Stimulated activated CD8-positive, alpha-beta memory T cell treated with anti-CD3 and anti-CD28 coated beads, Interleukin-4, amount 100 ng/mL, for 24 hours (primary cell): ENCODE results near the gene OR8K5.
"Not testable (repeated sequence)": the region's sequence is repeated elsewhere in the genome, so short reads cannot be mapped to it uniquely, and the experiment has no call there.

ENCODE experiments used
- DNase-seq: peaks from one replicate; pipeline ENCODE4 v3.0.0-alpha.2; 2020; ENCODE audit warnings: low read depth

Gene OR8K5, protein sequence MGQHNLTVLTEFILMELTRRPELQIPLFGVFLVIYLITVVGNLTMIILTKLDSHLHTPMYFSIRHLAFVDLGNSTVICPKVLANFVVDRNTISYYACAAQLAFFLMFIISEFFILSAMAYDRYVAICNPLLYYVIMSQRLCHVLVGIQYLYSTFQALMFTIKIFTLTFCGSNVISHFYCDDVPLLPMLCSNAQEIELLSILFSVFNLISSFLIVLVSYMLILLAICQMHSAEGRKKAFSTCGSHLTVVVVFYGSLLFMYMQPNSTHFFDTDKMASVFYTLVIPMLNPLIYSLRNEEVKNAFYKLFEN

DNA sequence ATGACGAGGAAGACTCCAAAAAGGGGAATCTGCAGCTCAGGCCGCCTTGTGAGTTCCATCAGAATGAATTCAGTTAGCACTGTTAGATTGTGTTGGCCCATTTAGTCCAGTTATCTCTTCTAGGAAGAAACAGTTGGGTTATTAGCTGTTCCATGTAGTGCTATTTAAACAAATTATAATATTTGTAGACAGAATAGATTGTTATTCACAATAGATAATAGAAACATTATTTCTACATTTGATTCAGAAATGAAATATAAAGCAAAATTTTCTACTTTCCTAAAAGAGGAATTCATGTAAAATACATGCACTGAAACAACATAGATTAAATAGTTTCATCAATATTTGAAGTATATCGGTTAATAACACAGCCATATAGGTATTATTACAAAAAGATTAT lies at the start of gene OR8K5:
Gene OR8K5, minus strand, starts transcription at position 101 of the 400 bp plus-strand sequence. Its CDS starts 0 bp downstream, at position 101.
- DNase-seq = no peak

DNA sequence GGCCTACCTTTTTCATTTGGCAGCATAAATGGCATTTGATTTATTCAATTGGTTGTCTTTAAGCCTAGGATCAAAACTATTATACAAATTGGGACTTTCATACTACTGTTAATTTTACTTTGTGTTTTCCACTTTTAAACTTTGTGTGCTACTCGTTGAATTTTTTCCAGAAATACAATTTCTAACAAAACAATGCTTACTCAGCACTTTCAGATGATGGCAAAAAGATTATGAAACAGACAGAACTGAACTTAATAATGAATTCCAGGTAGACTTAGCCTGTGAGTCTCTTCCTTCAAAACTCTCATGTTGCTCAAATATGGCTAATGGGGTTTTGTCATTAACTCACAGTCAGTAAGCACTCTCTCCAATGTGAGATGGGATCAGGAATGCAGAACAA lies 47.7 kb upstream of the OR8K5 start:
- no peak for DNase-seq

DNA sequence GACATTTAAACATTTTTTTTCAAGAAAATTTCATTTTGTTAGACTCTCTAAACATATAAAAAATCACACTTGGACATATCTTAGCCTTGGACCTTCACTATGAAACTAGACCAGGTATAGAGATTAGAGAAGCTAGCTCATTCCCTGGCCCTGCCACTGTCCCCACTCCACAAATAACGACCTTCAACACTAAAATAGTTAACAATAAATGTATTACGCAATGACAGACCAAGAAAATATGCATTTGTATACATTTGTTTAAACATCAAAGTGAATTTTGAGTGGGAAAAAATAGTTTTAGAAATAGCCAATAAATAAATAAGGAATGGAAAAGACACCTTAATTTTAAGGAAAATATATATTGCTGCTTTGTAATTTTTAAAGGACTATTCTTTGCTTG lies 37.2 kb upstream of the OR8K5 start:
- DNase-seq = no peak

DNA sequence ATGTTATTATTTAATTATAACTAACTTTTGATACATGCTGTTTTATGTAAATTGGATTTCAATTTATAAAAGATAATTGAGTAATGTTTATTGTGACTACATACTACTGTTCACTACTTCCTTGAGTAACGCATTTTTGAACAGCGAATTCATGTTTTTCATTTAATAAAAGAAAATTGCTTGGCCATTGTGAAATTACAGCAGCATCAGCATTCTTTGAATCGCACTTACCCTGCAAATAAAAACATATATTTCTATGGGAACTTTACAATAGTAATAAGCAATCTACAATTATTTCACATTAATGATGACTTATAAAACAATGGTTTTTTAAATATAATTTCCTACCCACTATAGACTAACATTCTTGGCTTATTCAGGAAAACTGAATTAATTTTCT lies 36.6 kb upstream of the OR8K5 start:
- DNase-seq = no peak

DNA sequence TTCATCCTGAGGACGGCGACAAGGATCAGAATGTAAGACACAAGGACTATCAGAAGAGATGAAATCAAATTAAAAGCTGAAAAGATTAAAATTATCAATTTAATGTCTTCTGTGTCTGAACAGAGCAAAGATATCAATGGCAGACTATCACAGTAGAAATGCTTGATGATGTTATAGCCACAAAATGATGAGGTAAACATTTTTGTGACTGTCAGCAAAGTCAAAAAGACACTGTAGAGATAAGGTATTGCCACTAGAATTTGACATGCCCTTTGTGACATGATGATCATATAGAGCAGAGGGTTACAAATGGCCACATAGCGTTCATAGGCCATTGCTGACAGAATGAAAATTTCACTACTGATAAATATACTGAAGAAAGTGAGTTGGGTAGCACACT lies 28.5 kb upstream of the OR8K5 start:
- DNase-seq = no peak

DNA sequence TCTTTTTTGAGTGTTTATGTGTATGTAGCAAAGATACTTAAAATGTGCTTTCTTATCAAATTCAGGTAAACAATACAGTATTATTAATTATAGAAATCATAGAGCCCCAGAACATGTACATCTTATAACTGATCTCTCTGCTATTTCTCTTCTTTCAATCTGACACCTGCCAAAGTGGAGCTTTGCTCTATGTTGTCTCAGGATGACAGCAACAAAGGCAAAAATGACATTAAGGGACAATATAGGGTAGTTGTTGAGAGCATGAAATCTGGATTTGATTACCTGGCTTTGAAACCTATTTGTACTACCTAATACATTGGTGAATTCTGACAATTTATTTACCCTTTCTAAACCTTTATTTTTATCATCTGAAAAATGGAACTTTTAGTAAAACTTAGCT lies 23.3 kb upstream of the OR8K5 start:
- DNase-seq = no peak

DNA sequence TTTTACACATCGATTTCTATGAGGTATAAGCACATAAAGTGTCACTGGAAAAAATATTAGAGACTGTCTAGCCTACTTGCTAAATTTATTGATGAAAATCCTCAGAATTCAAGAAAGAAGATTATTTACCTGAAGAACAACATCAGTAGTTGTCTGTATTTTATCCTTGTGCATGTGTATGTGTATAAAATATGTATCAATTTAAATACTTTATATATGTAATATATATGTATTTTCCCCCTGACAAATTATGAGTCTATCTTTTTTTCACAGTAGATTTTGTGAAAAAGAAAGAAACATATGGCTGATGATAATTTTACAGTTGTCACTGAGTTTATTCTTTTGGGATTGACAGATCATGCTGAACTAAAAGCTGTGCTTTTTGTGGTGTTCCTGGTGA lies 16.2 kb upstream of the OR8K5 start, which contains the start of gene OR5J2:
Gene OR5J2, plus strand, starts transcription at position 301 of the 400 bp plus-strand sequence. Its CDS starts 0 bp downstream, at position 301.
- DNase-seq = no peak

DNA sequence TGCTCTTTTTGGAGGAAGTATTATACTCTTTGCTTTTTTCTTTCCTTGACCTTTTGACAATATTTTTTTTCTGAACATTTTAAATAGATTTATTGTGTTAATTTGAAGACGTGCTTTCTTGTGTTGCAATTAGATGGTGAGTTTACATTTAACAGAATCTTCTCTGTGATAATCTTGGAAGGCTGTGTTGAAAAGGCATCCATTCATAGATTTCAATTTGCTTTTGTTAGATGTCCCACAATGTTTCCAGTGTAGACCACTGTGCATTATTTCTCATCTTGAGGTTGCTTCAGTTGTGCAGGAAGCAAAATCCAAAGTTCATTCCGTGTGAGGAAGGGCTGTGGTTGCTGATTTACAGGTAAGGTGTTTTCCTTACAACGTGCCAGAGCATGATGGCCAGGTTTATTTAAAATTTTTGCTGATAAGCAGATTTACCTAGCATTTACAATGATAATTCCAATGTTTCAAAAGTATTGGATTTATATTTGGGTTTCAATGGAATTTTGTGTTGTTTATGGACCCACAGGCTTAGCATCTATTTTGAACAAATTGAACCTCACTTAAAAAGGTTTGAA lies 12.2 kb upstream of the OR8K5 start:
- no peak for DNase-seq

DNA sequence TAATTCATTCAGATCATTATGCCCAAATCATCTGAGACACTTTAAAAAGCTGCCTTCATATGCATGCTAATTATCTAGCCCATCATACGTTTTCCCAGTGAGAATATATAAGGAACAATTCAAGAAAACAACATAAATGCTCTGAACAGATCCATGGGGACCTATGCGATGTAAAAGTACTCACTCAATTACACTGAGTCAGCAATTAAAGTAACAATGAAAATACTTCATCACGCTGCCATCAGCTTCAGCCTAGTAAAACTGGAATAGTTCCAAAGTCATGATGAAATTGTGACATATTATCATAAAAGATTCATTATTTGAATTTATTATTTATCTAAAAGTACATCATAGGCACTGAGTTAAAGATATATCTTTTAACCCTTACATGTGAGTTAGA lies 3.7 kb upstream of the OR8K5 start:
- DNase-seq = no peak

DNA sequence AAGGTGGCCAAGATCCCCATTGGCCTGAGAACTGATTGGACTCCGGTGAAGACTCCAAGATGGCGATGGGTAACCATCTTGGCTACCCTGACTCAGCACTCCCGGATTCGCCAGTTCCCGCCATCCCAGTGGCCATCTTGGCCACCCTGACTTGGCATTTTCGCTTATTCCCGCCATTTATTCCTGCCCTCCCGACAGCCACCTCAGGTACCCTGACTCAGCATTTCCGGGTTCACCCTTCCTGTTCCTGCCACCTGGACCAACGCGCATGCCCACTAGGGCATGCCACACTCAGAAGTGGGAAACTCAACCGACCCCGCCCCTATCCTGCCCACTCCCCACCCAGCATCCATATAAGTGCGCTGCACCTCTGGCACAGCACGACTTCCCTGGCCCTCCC lies 7.8 kb downstream of the OR8K5 start:
- no peak for DNase-seq

DNA sequence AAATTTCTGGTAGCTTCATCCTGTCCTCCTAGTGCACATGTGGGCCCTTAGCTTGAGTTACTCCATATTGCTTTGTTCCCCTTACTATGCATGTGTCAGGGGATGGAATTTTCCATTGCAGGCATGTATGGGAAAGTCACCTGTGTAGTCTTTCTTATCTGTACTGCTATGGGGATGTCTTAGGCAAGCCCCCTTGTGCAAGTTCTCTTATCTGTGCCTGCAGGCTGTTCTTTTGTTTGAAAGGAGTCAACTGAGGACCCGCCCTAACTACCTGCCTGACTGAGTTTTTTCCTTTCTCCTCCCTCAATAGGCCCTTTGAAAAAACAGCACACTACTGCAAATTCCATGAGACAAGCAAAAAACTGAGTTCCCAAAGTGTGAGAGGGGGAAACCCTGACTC lies 8.7 kb downstream of the OR8K5 start:
- DNase-seq = no peak

DNA sequence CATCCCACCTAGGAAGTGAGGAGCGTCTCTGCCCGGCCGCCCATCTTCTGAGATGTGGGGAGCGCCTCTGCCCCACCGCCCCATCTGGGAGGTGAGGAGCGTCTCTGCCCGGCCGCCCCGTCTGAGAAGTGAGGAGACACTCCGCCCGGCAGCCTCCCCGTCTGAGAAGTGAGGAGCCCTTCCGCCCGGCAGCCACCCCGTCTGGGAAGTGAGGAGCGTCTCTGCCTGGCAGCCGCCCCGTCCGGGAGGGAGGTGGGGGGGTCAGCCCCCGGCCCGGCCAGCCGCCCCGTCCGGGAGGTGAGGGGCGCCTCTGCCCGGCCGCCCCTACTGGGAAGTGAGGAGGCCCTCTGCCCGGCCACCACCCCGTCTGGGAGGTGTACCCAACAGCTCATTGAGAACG lies 16.4 kb downstream of the OR8K5 start:
- not testable (repeated sequence) for DNase-seq

DNA sequence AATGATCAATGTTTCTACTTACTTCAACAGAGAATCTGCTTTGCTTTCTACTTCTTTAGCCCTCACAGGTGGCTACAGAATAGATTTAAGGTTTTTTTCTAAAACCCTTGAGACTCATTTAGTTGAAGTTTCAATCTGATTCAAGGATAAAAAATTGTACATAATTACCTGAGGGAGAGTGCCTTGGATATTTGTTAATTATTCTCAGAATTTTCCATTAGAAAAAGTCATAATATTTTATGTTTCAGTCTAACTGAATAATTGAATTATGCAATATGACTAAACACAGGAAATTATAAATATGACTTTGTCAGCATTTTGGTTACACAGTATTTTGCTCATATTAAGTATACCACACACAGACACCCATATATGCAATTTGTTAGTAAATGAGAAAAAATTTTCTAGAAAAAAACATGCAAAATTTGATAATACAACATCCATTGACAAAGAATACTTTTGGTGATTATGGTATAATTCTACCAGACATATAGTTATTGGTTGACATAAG lies 19.9 kb downstream of the OR8K5 start, which contains the start of gene OR8J3:
Gene OR8J3, minus strand, starts transcription at position 51 of the 511 bp plus-strand sequence. CDS start 2,483 bp downstream, outside the sequence.
- no peak for DNase-seq

DNA sequence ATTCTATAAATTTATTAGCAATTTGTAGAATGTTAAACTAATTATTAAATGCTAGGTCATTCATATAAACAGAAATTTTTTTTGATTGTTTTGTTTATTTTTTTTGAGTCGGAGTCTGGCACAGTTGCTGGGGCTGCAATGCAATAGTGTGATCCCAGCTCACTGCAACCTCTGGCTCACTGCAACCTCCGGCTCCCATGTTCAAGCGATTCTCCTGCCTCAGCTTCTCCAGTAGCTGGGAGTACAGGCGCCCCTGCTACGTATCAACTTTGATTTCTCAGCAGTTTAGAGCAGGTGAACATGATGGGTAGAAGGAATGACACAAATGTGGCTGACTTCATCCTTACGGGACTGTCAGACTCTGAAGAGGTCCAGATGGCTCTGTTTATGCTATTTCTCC lies 38.0 kb downstream of the OR8K5 start, which contains the start of gene OR8H3:
Gene OR8H3, plus strand, starts transcription at position 301 of the 400 bp plus-strand sequence. Its CDS starts 0 bp downstream, at position 301.
- DNase-seq = no peak
